HEK293T (cell line): Measurements from ENCODE around the gene WDR37.

Source experiments
- CTCF ChIA-PET: fragments of 350-600 bp; formaldehyde crosslinking; extraction: SDS; loops from one replicate; lab custom pipeline; 2021; ENCODE audit warnings: antibody characterized with exemption, inconsistent platforms; lab: Yijun Ruan, JAX
- POLR2A ChIA-PET: fragments of 350-600 bp; formaldehyde crosslinking; extraction: SDS; loops from one replicate; lab custom pipeline; 2020; ENCODE audit warnings: antibody characterized with exemption, inconsistent platforms; lab: Yijun Ruan, JAX
- DNase-seq: peaks from one replicate; pipeline ENCODE4 v3.0.0; 2012; ENCODE audit warnings: mixed read lengths; ENCODE audit errors: extremely low spot score
- ARNT ChIP-seq: fragments of 450-650 bp; IDR thresholded peaks from 2 replicates; pipeline ENCODE4 v1.6.1; 2017; ENCODE audit warnings: mild to moderate bottlenecking
- BHLHE40 ChIP-seq: fragments of 450-650 bp; IDR thresholded peaks from 2 replicates; pipeline ENCODE4 v1.6.1; 2016; ENCODE audit warnings: mild to moderate bottlenecking, moderate library complexity, borderline replicate concordance
- CTBP1 ChIP-seq: fragments of 450-650 bp; IDR thresholded peaks from 2 replicates; pipeline ENCODE4 v1.6.1; 2016; ENCODE audit warnings: borderline replicate concordance
- ELF4 ChIP-seq: fragments of 450-650 bp; IDR thresholded peaks from 2 replicates; pipeline ENCODE4 v1.6.1; 2017; ENCODE audit warnings: antibody characterized with exemption
- FOXA1 ChIP-seq: fragments of 450-650 bp; IDR thresholded peaks from 2 replicates; pipeline ENCODE4 v1.6.1; 2016; ENCODE audit warnings: mild to moderate bottlenecking
- FOXK2 ChIP-seq: fragments of 450-650 bp; IDR thresholded peaks from 2 replicates; pipeline ENCODE4 v1.6.1; 2016; ENCODE audit warnings: mild to moderate bottlenecking
- FOXM1 ChIP-seq: fragments of 450-650 bp; IDR thresholded peaks from 2 replicates; pipeline ENCODE4 v1.6.1; 2017; ENCODE audit warnings: mild to moderate bottlenecking, borderline replicate concordance
- HDGF ChIP-seq: fragments of 450-650 bp; IDR thresholded peaks from 2 replicates; pipeline ENCODE4 v1.6.1; 2017; ENCODE audit warnings: antibody characterized with exemption, borderline replicate concordance
- L3MBTL2 ChIP-seq: fragments of 450-650 bp; conservative IDR thresholded peaks from 2 replicates; pipeline ENCODE4 v1.6.1; 2016; ENCODE audit warnings: mild to moderate bottlenecking
- LEF1 ChIP-seq: fragments of 450-650 bp; IDR thresholded peaks from 2 replicates; pipeline ENCODE4 v1.6.1; 2017; ENCODE audit warnings: mild to moderate bottlenecking, borderline replicate concordance
- NFRKB ChIP-seq: fragments of 450-650 bp; IDR thresholded peaks from 2 replicates; pipeline ENCODE4 v1.6.1; 2016; ENCODE audit warnings: mild to moderate bottlenecking, moderate library complexity
- SP1 ChIP-seq: fragments of 450-650 bp; IDR thresholded peaks from 2 replicates; pipeline ENCODE4 v1.6.1; 2017
- SUZ12 ChIP-seq: fragments of 450-650 bp; IDR thresholded peaks from 2 replicates; pipeline ENCODE4 v1.6.1; 2016; ENCODE audit warnings: mild to moderate bottlenecking
- TARDBP ChIP-seq: fragments of 450-650 bp; IDR thresholded peaks from 2 replicates; pipeline ENCODE4 v1.6.1; 2016
- ZNF384 ChIP-seq: fragments of 450-650 bp; IDR thresholded peaks from 2 replicates; pipeline ENCODE4 v1.6.1; 2016
- TF ChIP-seq, protein P1 (sequence below): fragments of 450-650 bp; IDR thresholded peaks from 2 replicates; pipeline ENCODE4 v1.6.1; 2016

WDR37 gene

DNA sequence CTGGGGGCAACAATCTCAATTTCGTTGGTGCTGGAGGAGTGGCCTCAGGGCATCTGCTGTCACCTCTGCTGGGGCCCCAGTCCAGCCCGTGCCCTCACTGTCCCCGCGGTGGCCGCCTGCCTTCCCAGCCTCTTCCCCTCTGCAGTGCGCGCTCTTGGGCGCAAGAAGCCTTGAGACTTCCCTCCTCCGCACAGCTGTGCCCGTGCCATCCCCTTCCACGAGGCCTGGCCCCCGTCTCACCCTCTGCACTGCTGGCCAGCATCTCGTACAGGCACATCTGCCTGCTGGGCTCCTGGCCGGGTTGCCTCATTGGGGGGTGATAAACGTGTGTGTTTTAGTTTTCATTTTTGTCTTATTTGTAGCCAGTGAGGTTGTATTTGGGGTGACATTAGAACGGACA, 44.5 kb upstream of the WDR37 start:
- POLR2A ChIA-PET, result no interaction called here
- DNase-seq, result no peak
- no peak for TF ChIP-seq ARNT
- TF ChIP-seq, protein P1, sequence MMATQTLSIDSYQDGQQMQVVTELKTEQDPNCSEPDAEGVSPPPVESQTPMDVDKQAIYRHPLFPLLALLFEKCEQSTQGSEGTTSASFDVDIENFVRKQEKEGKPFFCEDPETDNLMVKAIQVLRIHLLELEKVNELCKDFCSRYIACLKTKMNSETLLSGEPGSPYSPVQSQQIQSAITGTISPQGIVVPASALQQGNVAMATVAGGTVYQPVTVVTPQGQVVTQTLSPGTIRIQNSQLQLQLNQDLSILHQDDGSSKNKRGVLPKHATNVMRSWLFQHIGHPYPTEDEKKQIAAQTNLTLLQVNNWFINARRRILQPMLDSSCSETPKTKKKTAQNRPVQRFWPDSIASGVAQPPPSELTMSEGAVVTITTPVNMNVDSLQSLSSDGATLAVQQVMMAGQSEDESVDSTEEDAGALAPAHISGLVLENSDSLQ, result no peak
- no peak for TF ChIP-seq L3MBTL2
- no peak for TF ChIP-seq ELF4
- CTCF ChIA-PET, result no interaction called here

DNA sequence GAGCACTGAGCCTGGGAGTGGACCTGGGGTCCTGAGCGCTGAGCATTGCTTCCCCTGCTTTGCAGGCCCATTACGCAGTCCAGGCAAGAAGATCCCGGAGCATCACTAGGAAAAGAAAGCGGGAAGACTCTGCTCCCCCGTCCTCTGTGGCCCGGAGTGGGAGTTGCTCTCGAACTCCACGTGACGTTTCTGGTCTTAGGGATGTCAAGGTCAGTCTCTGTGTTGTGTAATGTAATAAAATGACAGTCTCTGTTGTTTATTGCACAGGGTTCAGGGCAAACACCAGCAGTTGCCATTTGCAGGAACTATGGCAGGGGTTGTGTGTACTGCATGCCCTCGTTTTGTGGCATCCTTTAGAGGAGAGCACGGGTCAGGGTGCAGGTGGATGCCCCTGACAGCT, 40.5 kb upstream of the WDR37 start:
- TF ChIP-seq CTBP1 (no peak), BHLHE40 (no peak), HDGF (no peak), FOXK2 (no peak), SUZ12 (no peak), FOXA1 (no peak)
- ChIA-PET POLR2A (no interaction called here), CTCF (no interaction called here)
- no peak for DNase-seq

DNA sequence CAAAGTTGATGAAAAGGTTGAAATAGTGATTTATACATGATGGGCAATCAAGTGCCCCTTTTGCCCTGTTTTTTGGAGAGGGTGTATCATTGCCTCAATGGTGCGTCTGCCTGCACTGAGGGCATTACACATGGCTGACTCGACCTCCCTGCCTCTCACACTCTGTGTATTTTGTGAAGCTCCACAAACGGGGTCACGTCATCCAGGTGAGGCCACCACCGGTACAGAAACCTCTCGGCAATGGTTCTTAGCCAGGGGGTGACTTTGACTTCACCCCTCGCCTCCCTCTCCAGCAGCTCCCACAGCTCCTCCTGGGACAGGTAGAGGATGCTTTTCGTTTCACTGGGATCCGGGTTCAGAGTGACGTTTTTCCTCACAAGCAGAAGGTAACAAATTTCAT, 36.8 kb upstream of the WDR37 start:
- POLR2A ChIA-PET, result no interaction called here
- no peak for DNase-seq
- CTCF ChIA-PET, result interaction anchor here (0.7 kb wide), 1 partner anchor 490 kb away, joined by 3 read pairs; no protein-coding TSS in a partner anchor

DNA sequence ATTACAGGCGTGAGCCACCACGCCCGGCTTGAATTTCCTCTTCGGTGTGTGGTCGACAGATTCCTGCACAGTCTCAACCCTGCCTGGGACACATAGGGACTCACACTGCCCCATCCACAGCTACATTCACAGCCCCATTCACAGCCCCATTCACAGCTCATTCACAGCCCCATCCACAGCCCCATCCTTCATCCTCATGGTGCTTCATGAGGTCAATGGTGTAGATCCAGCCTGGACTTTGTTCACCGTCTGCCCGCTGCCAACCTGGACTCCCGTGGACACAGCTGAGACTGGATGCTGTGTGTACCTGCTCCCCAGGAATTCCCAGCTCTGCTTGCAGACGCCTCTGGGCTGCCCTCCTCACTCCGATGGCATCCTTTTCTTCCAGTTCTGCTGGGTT, 35.7 kb upstream of the WDR37 start:
- ChIA-PET CTCF (no interaction called here), POLR2A (no interaction called here)
- DNase-seq, result no peak
- TF ChIP-seq ELF4 (no peak), SP1 (no peak)

More for the DNA sequence above, 36.8 kb upstream of the WDR37 start:
- TF ChIP-seq TARDBP (no peak), SP1 (no peak), CTBP1 (no peak), ELF4 (no peak), ZNF384 (no peak)

DNA sequence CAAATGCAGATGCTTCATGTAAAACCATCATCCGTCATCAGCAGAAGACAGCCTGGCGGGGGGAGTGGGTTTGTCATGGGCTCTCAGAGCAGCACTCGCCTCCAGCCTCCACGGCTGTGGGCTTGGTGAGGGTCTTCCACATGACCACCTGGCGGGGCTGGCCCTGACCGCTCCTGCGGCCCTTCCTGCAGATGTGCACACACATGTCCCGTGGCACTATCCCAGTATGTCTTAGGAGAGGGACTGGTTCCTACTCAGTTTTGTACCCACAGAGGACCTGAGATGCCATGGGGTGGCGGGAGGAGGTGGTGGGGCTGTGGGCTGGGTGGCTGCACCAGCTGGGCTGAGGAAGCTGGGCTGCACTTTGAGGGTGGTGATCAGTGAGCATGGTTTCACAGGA, 35.2 kb upstream of the WDR37 start:
- ChIA-PET CTCF (no interaction called here), POLR2A (no interaction called here)
- DNase-seq, result no peak
- no peak for TF ChIP-seq FOXM1
- TF ChIP-seq BHLHE40, result no peak

DNA sequence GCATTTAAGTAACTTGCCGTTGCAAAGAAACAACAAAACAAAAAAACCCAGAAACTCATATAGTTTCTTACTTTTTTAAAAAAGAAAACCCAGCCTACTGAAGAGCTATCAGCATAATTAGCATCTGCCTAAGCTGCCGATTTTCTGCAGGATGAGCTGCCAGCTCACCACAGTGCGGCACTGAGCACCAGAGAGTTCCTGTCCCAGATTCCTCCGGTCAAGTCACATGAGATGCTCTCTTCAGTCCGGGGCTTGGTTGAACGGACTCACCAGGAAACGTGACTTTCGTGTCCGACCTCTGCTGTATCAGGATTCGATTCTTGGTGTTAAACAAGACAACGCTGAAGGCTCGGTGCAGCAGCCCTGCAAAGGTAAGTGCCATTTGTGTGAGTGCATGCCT, 33.8 kb upstream of the WDR37 start:
- POLR2A ChIA-PET, result no interaction called here
- TF ChIP-seq LEF1 (no peak), ARNT (no peak), L3MBTL2 (no peak), TARDBP (no peak), SUZ12 (no peak), ZNF384 (no peak), HDGF (no peak), FOXM1 (no peak), FOXA1 (no peak), ELF4 (no peak), SP1 (no peak), FOXK2 (no peak), CTBP1 (no peak), NFRKB (no peak)
- TF ChIP-seq, protein P1, result no peak
- DNase-seq, result no peak
- CTCF ChIA-PET, result no interaction called here

DNA sequence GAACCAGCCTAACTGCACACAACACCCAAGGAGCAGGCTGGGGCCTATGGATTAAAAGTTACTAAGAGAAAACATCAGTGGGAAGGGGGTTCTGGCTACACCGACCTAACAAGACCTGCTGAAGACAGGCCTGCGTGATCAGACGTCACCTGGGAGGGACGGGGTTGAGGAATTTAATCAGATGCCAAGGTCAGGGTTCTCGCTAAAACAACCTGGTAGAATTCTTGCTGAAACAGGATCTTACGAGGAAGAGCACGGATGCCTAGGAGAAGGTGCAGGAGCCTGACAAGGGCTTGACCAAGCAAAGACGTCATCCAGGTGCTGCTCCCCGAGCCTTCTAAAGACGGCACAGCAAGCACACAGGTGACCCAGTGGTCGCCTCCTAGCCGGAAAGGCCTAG, 32.1 kb upstream of the WDR37 start:
- no peak for DNase-seq
- TF ChIP-seq L3MBTL2 (no peak), FOXK2 (no peak), ELF4 (no peak), LEF1 (no peak), HDGF (no peak), FOXA1 (no peak), SUZ12 (no peak), CTBP1 (no peak), BHLHE40 (no peak), ZNF384 (no peak), SP1 (no peak), NFRKB (no peak), FOXM1 (no peak), ARNT (no peak), TARDBP (no peak)
- TF ChIP-seq, protein P1, result no peak
- ChIA-PET POLR2A (no interaction called here), CTCF (no interaction called here)

DNA sequence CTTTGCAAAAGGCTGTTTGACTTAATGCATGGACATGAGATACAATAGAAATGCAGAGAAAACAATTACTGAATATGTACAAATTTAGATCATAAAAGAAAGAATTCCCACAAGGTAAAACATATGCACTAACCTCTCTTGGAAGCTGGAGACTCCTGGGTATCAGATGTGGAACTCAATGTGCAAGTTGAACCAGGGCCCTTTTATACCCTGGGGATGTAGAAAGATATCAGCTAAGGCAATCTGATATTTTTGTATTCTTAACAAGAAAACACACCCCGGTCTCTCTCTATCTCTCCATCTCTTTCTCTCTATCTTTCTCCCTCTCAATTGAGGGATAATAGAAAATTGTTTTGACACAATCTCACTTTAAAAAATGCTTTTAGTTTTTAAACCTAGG, 30.5 kb upstream of the WDR37 start, which contains the start of gene IDI2:
Gene IDI2 (minus strand): TSS at position 177 of the 400 bp plus-strand sequence. CDS start 1,136 bp downstream, outside the sequence.
- DNase-seq, result no peak
- no peak for TF ChIP-seq TARDBP
- ChIA-PET POLR2A (no interaction called here), CTCF (no interaction called here)
